Mesenteric fat pad (tissue), 1 donor: ENCODE data around the gene ADGRV1. TPM values are rescaled to one million over a fixed set of nuclear protein-coding genes. Genes with fewer than 3 reads are reported as not detected.

Experiments
- DNase-seq: peaks from one replicate; pipeline ENCODE4 v3.0.0-alpha.2; 2020; ENCODE audit warnings: low spot score
- total RNA-seq: library from RNA; stranded (reverse); fragmentation: NEBNext Ultra II Directional; extraction: Animal tissue kit (Norgen Biotek cat#: 25700); gene quantifications from one replicate; pipeline ENCODE4 v1.2.1, GENCODE V29; 2021
- donor health status: DM: yes; HTN: yes; CAD: no.

Gene ADGRV1
- total RNA-seq, 1 donor from 2014 or later, result 0.16 TPM

- no peak for DNase-seq
Observed at GRCh38 chr5:91150234-91150633, 591.6 kb downstream of the ADGRV1 start.

- DNase-seq, result no peak
Observed at GRCh38 chr5:91150636-91151035, 592.0 kb downstream of the ADGRV1 start.

- DNase-seq, result no peak
Observed at GRCh38 chr5:91151947-91152346, 593.4 kb downstream of the ADGRV1 start.

GRCh38 chr5:91154338-91154737, 595.7 kb downstream of the ADGRV1 start:
- no peak for DNase-seq

GRCh38 chr5:91155274-91155673, 596.7 kb downstream of the ADGRV1 start:
- DNase-seq, result no peak

GRCh38 chr5:91156242-91156641, 597.6 kb downstream of the ADGRV1 start:
- no peak for DNase-seq

GRCh38 chr5:91158011-91158410, 599.4 kb downstream of the ADGRV1 start:
- no peak for DNase-seq

- no peak for DNase-seq
Observed at GRCh38 chr5:91159647-91160046, 601.0 kb downstream of the ADGRV1 start.

GRCh38 chr5:91160714-91161285, 602.2 kb downstream of the ADGRV1 start:
- no peak for DNase-seq

GRCh38 chr5:91162534-91163381, 604.2 kb downstream of the ADGRV1 start:
- no peak for DNase-seq

- DNase-seq, result no peak
Observed at GRCh38 chr5:91164424-91164823, 605.8 kb downstream of the ADGRV1 start.

GRCh38 chr5:91166059-91166807, 607.6 kb downstream of the ADGRV1 start:
- no peak for DNase-seq

- DNase-seq, result no peak
Observed at GRCh38 chr5:91168859-91169258, 610.3 kb downstream of the ADGRV1 start.

- no peak for DNase-seq
Observed at GRCh38 chr5:91170266-91170665, 611.7 kb downstream of the ADGRV1 start.

GRCh38 chr5:91171322-91171721, 612.7 kb downstream of the ADGRV1 start:
- no peak for DNase-seq

- no peak for DNase-seq
Observed at GRCh38 chr5:91174396-91174795, 615.8 kb downstream of the ADGRV1 start.

- no peak for DNase-seq
Observed at GRCh38 chr5:91175708-91176107, 617.1 kb downstream of the ADGRV1 start.

GRCh38 chr5:91176288-91177016, 617.9 kb downstream of the ADGRV1 start:
- no peak for DNase-seq

- no peak for DNase-seq
Observed at GRCh38 chr5:91177085-91177484, 618.5 kb downstream of the ADGRV1 start.

- DNase-seq, result no peak
Observed at GRCh38 chr5:91177639-91178038, 619.0 kb downstream of the ADGRV1 start.

GRCh38 chr5:91178461-91178860, 619.9 kb downstream of the ADGRV1 start:
- DNase-seq, result no peak
